GM21723 (cell line): Measurements from ENCODE around the gene FRYL.
"Not testable (repeated sequence)": the region's sequence is repeated elsewhere in the genome, so short reads cannot be mapped to it uniquely, and the experiment has no call there.

ENCODE experiments used
- ATAC-seq: cut with Tn5 transposase; IDR thresholded peaks from one replicate; pipeline ENCODE4 v1.9.1; 2021; ENCODE audit warnings: mild to moderate bottlenecking, moderate library complexity; ENCODE audit not compliant: unreplicated experiment

Gene FRYL

DNA sequence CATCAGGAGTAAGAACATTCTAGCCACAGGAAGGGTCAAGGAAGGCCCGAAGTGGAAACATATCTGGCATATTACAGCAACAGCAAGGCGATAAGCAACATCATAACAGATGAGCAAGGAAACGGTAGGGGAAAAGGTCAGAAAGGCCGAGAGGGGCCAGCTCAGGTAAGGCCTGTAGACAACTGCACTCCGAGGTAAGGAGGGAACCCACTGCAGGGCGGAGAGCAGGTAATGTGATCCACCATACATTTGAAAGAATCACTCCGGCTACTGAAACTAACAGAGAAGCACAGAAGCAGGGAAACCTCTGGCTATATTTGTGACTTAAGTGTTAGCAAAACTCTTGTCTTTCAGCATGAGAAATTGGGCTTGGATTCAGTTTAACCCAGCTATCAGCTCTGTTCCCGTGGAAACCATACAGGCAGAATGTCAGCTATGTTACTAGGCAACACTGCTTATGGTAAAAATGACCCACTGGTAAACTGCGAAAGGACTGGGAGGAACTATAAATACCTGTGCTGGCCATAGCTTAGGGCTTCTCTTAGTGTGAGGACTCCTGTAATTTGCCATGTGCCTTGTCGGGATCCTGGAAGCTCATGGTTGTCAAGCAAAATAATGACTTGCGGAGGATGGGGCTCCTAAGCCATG is 31.0 kb downstream of the FRYL start:
- ATAC-seq = no peak

DNA sequence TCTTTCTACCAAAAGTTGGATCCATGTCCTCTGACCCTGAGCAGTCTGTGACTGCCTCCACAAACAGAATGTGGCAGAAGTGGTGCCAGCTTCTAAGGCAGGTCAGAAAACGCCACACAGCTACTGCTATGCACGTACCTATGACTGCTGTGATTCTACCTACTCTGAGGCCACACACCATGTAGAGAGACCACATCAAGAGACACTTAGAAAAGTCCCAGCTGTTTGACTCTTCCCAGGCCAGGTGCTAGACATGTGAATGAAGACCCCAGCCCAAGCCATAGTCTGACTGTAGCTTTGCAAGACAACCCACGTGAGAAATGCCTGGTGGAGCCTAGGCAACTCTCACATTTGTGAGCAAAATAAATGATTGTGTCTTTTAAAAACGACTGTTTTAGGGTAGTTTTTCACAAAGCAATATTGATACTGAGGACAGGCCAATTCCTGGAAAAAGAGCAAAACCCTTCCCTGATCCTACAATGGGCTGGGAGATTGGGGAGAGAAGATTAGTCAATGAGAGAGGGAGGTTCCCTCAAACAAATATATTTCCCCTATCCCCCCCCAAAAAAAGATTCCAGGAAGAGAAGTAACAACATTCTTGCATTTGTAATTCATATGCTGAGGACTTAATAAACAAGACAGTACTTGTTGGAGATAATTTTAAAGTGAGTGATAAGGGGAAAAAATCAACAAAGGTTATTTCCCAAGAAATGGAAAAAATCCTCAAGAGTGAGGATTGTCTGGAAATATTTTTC is 33.3 kb downstream of the FRYL start:
- ATAC-seq = no peak

DNA sequence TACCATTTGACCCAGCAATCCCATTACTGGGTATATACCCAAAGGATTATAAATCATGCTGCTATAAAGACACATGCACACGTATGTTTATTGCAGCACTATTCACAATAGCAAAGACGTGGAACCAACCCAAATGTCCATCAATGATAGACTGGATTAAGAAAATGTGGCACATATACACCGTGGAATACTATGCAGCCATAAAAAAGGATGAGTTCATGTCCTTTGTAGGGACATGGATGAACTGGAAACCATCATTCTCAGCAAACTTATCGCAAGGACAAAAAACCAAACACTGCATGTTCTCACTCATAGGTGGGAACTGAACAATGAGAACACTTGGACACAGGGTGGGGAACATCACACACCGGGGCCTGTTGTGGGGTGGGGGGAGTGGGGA is 34.9 kb downstream of the FRYL start:
- not testable (repeated sequence) for ATAC-seq

DNA sequence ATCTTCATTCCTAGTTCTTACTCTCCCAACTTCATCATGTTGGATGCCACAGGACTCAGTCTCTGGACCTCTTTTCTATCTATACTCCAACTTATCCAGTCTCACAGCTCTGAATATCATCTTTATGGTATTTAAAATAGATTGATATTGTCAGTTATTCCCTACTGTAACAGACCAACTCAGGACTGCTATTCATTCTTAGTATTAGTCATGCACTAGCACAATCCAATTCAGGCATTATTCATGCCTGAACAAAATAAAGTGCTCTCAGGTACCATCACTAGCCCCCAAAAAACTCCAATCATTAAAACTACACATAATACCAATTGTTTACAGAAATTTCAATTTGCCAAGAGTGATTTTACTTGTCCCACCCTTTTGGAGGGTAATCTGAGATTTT is 37.7 kb downstream of the FRYL start:
- peak; percentile 43 for ATAC-seq

DNA sequence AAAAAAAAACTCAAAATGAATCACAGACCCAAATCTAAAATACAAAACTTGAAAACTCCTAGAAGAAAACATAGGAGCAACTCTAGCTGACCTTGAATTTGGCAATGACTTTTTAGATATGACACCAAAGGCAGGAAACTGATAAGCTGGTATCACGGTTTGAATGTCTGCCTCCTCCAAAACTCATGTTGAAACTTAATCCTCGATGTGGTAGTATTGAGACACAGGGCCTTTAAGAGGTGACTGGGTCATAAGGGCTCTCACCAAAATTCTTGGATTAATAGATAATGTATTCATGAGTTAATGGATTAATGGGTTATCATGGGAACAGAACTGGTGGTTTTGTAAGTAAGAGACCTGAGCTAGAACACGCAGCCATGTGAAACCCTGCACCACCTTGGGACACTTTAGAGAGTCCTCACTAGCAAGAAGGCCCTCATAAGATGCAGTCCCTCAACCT is 40.5 kb downstream of the FRYL start:
- ATAC-seq = peak; percentile 51

DNA sequence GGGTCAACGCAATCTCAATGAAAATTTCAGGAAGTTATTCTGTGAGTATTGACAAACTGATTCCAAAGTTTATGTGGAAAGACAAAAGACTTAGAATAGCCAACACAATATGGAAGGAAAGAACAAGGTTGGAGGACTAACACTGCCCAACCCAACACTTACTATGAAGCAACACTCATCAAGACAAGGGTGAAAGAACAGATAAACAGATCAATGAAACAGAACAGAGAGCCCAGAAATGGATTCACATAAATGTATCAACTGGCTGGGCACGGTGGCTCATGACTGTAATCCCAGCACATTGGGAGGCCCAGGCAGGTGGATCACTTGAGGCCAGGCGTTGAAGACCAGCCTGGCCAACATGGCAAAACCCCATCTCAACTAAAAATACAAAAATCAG is 41.2 kb downstream of the FRYL start:
- ATAC-seq = no peak

DNA sequence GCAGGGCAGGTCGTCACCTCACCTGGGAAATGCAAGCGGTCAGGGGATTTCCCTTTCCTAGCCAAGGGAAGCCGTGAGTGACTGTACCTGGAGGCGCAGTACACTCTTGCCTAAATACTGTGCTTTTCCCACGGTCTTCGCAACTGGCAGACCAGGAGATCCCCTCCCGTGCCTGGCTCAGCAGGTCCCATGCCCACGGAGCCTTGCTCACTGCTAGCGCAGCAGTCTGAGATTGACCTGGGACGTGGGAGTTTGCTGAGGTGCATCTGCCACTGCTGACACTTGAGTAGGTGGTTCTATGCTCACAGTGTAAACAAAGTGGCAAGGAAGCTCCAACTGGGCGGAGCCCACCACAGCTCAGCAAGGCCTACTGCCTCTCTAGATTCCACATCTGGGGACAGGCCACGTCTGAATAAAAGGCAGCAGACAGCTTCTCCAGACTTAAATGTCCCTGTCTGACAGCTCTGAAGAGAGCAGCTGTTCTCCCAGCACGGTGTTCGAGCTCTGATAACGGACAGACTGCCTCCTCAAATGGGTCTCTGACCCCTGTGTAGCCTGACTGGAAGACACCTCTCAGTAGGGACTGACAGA is 51.1 kb downstream of the FRYL start:
- not testable (repeated sequence) for ATAC-seq

DNA sequence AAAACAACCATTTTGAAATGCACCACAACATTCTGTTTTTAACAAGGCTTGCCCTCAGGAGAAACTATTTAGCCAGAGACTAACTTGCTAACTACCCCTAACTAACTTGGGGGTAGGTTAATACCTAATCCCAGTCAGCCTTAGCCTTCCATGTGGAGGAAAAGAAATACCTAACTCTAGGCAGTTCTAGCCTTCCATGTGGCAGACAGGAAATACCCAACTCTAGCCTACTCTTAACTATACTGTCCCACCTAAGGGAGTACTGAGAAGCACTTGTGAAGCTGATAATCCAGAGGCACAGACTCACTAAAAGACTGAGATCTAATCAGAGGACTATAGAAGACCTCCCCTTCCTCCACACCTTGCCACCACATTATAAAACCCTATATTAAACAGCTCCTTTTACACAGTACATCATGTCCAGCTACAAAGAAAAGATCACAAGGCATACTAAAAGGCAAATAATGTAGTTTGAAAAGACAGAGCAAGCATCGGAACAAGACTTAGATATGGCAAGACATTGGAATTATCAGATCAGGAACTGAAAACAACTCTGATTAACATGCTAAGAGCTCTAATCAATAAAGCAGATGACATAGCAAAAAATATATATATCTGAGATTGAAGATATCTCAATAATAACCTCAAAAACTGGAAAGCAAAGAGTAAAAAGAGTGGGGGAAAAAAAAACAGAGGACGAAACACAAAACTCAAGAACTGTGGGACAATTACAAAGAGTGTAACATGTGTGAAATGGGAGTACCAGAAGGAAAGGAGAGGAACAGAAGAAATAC is 52.2 kb downstream of the FRYL start:
- no peak for ATAC-seq

DNA sequence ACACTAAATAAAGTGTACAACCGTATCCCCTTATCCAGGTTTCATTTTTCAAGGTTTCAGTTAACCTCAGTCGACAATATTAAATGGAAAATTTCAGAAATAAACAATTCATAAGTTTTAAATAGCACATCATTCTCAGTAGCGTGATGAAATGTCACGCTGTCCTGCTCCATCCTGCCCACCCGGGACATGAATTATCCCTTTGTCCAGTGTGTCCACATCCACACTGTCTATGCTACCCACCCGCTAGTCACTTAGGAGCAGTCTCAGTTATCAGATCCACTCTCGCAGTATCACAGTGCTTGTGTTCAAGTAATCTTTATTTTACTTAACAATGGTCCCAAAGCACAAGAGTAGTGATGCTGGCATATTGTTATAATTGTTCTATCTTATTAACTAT is 54.7 kb downstream of the FRYL start:
- no peak for ATAC-seq

DNA sequence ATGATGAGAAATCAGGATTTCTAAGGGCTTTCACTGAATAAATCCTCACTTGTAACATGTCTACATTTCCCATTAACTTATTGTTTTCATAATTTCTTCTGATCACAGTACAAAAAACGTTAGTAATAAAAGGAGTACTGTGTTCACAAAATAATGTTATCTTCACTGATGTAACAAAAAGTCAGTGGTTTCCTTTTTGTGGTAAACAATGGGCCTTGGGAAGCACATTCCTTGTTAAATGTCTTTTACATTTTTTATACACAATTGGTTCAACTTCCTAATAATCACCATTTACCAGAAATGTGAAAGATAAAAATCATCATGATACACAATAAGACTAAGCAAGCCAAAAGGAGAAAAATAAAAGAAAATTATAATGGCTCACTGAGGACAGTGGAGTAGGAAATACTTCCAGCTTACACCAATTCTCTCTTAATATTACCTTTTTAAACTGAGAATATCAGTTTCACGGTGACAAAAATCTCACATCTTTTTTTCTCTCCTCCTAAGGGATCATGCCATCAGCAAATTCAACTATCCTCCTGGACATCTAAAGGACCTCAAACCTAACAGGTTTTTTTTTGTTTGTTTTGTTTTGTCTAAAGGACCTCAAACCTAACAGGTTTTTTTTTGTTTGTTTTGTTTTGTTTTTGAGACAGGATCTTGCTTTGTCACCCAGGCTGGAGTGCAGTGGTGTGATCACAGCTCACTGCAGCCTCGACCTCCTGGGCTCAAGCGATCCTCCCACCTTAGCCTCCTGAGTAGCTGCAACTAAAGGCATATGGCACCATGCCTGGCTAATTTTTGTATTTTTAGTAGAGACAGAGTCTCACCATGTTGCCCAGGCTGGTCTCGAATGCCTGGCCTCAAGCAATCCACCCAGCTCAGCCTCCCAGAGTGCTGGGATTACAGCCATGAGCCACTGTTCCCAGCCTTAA is 57.3 kb downstream of the FRYL start:
- ATAC-seq = no peak

DNA sequence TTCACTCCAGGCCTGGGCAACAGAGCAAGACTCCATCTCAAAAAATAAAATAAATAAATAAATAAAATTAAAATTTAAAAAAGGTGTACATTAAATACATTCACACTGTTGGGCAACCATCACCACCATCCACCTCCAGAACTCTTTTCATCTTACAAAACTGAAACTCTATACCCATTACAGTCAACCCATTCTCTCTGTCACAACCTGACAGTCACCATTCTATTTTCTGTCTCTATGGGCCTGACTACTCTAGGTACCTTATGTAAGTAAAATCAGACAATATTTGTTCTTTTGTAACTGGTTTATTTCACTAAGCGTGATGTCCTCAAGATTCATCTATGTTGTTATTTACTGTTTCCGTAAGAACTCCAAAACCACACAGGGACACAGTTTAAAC is 59.6 kb downstream of the FRYL start:
- no peak for ATAC-seq

DNA sequence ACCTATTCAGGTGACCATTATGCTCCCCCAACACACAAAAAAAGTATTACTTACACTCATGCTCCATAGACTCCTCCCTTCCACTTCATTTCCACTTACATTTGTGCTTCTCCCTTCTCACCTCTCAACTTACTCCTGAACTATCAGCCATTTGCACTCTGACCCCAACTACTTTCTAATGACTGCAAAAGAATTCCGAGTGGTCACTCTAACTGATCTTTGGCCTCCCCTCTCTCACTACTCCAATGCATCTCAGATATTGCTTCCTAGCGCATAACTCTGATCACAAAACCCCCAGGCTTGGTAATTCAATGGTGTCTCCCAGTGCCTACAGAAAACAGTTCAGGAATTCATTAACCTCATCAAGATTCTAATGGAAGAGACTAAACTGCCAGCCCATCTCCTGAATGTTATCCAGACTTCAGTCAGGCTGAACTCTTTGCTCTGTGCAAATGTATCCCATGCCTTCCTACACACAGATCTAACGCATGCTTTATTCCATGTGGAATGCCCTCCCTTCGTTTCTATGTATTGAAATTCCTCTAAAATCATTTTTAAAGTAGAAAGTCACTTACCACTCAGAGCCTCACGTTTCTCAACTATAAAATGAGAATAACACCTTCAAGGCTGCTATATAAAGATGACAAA is 61.1 kb downstream of the FRYL start:
- no peak for ATAC-seq

DNA sequence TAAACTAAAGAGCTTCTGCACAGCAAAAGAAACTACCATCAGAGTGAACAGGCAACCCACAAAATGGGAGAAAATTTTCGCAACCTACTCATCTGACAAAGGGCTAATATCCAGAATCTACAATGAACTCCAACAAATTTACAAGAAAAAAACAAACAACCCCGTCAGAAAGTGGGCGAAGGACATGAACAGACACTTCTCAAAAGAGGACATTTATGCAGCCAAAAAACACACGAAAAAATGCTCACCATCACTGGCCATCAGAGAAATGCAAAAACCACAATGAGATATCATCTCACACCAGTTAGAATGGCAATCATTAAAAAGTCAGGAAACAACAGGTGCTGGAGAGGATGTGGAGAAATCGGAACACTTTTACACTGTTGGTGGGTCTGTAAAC is 63.8 kb downstream of the FRYL start:
- not testable (repeated sequence) for ATAC-seq

DNA sequence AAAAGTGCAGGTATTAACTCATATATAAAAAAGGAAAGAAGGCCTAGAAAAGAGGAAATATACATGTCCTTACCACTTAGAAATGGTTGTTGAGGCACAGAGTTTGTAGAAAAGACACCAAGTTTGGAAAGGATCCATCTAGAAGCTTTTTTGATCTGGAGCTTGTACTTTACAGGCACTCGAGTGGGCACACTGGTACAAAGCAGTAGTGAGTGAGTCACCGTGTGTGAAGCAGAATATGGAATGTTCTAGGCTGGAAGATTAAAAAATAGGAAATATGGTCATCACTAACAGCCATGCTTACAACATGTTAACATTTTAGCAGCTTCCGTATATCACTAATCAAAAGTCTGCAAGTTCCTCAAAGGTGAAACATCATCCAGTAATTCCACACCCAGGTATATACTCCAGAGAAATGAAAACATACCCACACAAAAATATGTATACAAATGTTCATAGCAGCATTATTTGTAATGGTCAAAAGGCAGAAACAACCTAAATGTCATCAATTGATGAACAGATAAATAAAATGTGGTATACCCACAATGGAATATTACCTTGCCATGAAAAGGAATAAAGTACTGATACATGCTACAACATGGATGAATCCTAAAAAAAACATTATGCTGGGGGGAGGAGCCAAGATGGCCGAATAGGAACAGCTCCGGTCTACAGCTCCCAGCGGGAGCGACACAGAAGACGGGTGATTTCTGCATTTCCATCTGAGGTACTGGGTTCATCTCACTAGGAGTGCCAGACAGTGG is 69.5 kb downstream of the FRYL start:
- no peak for ATAC-seq

DNA sequence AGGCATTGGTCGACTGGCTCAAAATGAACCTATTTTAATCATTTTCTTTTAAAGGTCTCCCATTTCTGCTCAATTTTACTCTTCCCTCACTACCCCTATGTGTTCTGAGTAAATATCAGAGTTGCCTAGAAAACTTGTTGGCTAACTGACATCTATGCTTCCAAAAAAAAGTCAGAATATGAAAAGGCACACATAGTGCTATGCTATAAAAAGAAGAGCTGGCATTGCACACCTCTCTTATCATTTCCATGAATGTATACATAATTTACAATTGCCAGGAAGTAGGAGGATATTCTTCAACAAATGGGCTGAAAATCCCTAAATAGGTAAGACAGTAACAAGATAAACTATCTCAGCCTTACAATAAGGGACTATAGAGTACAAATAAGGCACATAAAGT is 70.2 kb downstream of the FRYL start:
- ATAC-seq = no peak

DNA sequence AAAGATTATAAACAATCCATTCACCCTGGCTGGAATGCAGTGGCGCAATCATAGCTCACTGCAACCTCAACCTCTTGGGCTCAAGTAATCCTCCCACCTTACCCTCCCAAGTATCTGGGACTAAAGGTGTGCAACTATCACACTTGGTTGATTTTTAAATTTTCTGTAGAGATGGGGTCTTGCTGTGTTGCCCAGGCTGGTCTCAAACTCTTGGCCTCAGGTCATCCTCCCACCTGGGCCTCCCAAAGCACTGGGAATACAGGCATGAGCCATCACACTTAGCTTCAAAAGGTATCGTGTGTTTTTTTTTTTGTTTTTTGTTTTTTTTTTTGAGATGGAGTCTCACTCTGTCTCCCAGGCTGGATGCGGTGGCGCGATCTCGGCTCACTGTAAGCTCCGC is 71.5 kb downstream of the FRYL start:
- no peak for ATAC-seq

DNA sequence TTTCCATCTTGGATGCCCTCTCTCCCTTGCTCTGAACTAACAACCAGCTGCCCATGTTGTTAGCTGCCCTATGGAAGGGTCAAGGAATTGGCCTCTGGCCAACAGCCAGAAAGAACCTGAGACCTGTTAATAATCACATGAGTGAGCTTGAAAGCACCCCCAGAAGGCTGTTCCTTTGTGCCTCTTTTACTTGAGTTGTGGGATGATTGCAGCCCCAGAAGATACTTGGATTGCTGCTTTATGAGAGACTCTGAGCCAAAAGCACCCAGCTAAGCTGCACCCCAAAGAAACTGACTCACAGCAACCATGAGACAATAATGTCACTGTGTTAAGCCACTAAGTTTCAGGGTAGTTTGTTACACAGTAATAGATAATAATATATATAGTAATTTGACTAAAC is 73.3 kb downstream of the FRYL start:
- ATAC-seq = no peak

DNA sequence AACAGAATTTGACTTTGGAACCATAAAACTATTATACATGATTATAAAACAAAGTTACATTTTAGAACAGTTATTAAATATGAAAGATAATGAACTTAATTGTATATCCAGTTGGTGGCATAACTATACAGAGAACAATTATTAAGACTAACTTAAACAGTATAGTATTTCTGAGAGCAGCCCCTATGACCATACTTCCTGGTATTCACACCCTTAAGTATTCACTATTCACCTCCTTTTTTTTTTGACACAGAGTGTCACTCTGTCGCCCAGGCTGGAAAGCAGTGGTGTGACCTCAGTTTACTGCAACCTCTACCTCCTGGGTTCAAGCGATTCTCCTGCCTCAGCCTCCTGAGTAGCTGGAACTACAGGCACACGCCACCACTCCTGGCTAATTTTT is 74.5 kb downstream of the FRYL start:
- no peak for ATAC-seq
